Natural killer cell treated with Interleukin-12 subunit alpha and Interleukin-12 subunit beta and Interleukin-15 and Interleukin-18, amount 100 ng/mL, for 72 hours (primary cell): ENCODE data around the gene MTURN. TPM values are rescaled to one million over a fixed set of nuclear protein-coding genes. Genes with fewer than 3 reads are reported as not detected.

ENCODE experiments used
- ATAC-seq, 2 donors: fragments of 150-1000 bp; cut with Tn5 transposase in 1 of 2; sonication (Bioruptor Pico), chemical (Tn5 transposase) in 1 of 2; 2 replicates each; pipeline ENCODE4 v1.10.0; 2021
- DNase-seq: peaks from one replicate; pipeline ENCODE4 v3.0.0; 2022; ENCODE audit warnings: low spot score
- H3K27ac Mint-ChIP-seq, 2 donors: 1 replicate in 1 of 2; 2 replicates in 1 of 2; pipeline ENCODE4 v1.8.0; 2022; ENCODE audit warnings: mixed read lengths in 2 of 2, mild to moderate bottlenecking in 1 of 2, moderate library complexity in 1 of 2
- H3K27me3 Mint-ChIP-seq, 2 donors: 1 replicate in 1 of 2; 2 replicates in 1 of 2; pipeline ENCODE4 v1.8.0; 2022; ENCODE audit warnings: mixed read lengths in 2 of 2
- H3K36me3 Mint-ChIP-seq: one replicate; pipeline ENCODE4 v1.8.0; 2022; ENCODE audit warnings: mixed read lengths
- H3K4me1 Mint-ChIP-seq, 2 donors: 1 replicate in 1 of 2; 2 replicates in 1 of 2; pipeline ENCODE4 v1.8.0; 2022; ENCODE audit warnings: low read depth in 2 of 2, mixed read lengths in 2 of 2, mild to moderate bottlenecking in 1 of 2
- H3K4me3 Mint-ChIP-seq: one replicate; pipeline ENCODE4 v1.8.0; 2022; ENCODE audit warnings: mixed read lengths
- H3K9me3 Mint-ChIP-seq: 2 replicates; pipeline ENCODE4 v1.8.0; 2022; ENCODE audit warnings: mixed read lengths
- total RNA-seq, 2 donors: library from RNA; stranded (reverse); gene quantifications; one replicate each; pipeline ENCODE4 v1.2.3, GENCODE V29; 2022

MTURN gene
- total RNA-seq, 2 donors from 2014 or later: 3.6 to 10.2 TPM

- Mint-ChIP-seq H3K27me3 (no peaks in the 10 kb centered on the region), H3K4me1 (peaks cover 55 to 57% of the 10 kb centered on the region in 2 donors), H3K9me3 (no peaks in the 10 kb centered on the region), H3K4me3 (peak overlapping the region; percentile 55), H3K36me3 (no peaks in the 10 kb centered on the region), H3K27ac (peak overlapping the region; percentile 6 to 99)
- ATAC-seq (no peak), DNase-seq (no peak)
Observed at GRCh38 chr7:30160329-30160728, 25.5 kb downstream of the MTURN start.

- Mint-ChIP-seq H3K27ac (peak overlapping the region; percentile 94 to 99), H3K27me3 (no peaks in the 10 kb centered on the region), H3K9me3 (no peaks in the 10 kb centered on the region), H3K4me3 (peak overlapping the region; percentile 98), H3K36me3 (no peaks in the 10 kb centered on the region), H3K4me1 (peaks cover 50 to 57% of the 10 kb centered on the region in 2 donors)
- ATAC-seq (no peak), DNase-seq (no peak)
Observed at GRCh38 chr7:30162133-30162532, 27.3 kb downstream of the MTURN start.

DNA sequence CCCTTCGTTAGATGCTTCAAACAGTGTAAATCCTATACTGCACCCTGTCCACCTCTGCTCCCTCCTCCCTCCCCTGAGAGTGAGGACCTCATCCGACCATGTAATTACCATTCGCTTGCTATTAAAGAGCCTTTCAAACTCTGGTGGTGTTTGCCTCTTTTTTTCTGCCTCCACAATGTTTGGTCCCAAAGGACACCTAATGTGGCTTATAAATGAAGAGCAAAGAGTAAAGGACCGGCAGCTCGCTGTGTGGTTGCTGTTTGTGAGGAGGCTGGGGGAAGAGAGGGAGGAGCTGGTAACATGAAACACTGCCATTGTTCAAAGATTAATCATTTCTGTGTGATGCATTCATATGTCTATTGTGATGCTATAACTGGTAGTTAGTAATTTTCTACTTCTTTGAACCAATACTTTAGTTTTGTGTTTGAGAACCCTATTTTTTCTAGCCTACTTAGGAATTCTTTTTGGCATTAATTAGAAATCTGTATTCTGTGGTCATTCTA lies 27.9 kb downstream of the MTURN start:
- peaks cover 47 to 57% of the 10 kb centered on the region in 2 donors for H3K4me1 Mint-ChIP-seq
- H3K27ac Mint-ChIP-seq: peak overlapping the region; percentile 94 to 99
- H3K36me3 Mint-ChIP-seq: no peaks in the 10 kb centered on the region
- H3K27me3 Mint-ChIP-seq: no peaks in the 10 kb centered on the region
- ATAC-seq: peak; percentile 46 to 66
- no peaks in the 10 kb centered on the region for H3K9me3 Mint-ChIP-seq
- no peak for DNase-seq
- H3K4me3 Mint-ChIP-seq: peak overlapping the region; percentile 98

GRCh38 chr7:30163231-30163894 lies 28.6 kb downstream of the MTURN start:
- peak; percentile 90 for ATAC-seq
- no peaks in the 10 kb centered on the region for H3K36me3 Mint-ChIP-seq
- peaks cover 47 to 57% of the 10 kb centered on the region in 2 donors for H3K4me1 Mint-ChIP-seq
- H3K27ac Mint-ChIP-seq: peak overlapping the region; percentile 94 to 99
- DNase-seq: peak; percentile 85
- H3K4me3 Mint-ChIP-seq: peak overlapping the region; percentile 98
- H3K27me3 Mint-ChIP-seq: no peaks in the 10 kb centered on the region
- no peaks in the 10 kb centered on the region for H3K9me3 Mint-ChIP-seq

- Mint-ChIP-seq H3K27me3 (no peaks in the 10 kb centered on the region), H3K36me3 (no peaks in the 10 kb centered on the region), H3K27ac (peak overlapping the region; percentile 94 to 99), H3K9me3 (no peaks in the 10 kb centered on the region), H3K4me3 (peak overlapping the region; percentile 49), H3K4me1 (peaks cover 44 to 50% of the 10 kb centered on the region in 2 donors)
- no peak for ATAC-seq
- DNase-seq: no peak
Observed at GRCh38 chr7:30164567-30164966, 29.8 kb downstream of the MTURN start.

DNA sequence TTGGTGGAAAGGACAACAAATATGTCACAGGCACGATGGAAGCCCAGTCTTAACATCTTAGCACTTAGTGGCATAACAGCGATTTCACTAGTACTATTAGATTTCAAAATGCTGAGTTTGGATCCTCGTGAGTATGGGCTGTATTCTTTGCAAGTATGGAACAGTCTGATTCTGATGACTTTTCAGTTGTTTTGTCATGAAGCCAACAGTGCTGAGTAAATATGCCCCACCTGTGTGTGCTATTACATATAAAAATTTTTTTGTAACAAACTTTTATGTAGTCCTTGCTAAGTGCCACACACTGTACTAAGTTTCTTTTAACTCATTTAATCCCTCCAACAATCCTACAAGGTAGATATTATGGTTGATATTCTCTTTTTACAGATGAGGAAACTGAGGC lies 30.8 kb downstream of the MTURN start:
- Mint-ChIP-seq H3K27ac (no peak overlapping the region), H3K36me3 (no peaks in the 10 kb centered on the region), H3K27me3 (no peaks in the 10 kb centered on the region), H3K4me1 (peaks cover 34 to 39% of the 10 kb centered on the region in 2 donors), H3K9me3 (no peaks in the 10 kb centered on the region), H3K4me3 (no peak overlapping the region)
- DNase-seq (no peak), ATAC-seq (no peak)

DNA sequence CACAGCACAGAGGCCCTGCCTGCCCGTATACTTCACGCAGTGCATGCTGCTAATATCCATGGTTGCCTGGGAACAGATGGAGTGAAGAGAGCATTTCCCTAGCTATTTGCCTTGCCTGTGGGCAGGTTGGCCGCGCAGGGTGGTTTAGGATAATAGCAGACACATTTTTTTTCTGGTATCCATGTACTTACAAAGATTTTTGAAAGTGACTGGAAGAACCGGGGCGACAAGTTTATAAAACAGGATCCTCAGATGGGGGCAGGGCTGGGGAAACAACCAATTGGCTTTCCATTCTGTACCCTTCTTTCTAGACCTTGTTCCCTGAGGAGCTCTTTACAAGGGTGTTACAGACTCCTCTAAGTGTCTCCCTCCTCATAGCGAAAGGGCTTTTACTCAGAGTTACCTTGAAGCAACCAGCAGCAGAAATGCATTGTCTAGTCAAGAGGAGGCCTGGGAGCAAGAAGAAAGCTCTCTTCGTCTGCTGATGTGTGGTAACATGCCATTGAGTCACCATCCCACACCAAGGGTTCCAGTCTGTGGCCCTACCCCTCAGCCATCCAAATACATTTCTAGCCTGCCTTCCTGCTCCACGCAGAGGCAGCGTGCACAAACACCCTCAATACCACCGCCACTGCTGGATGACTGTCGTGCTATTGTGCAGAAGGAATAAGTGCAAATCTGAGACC lies 31.5 kb downstream of the MTURN start:
- H3K36me3 Mint-ChIP-seq: no peaks in the 10 kb centered on the region
- no peaks in the 10 kb centered on the region for H3K27me3 Mint-ChIP-seq
- H3K27ac Mint-ChIP-seq: no peak overlapping the region
- ATAC-seq (no peak), DNase-seq (no peak)
- no peaks in the 10 kb centered on the region for H3K9me3 Mint-ChIP-seq
- no peak overlapping the region for H3K4me3 Mint-ChIP-seq
- peaks cover 29 to 32% of the 10 kb centered on the region in 2 donors for H3K4me1 Mint-ChIP-seq

- no peak overlapping the region for H3K4me3 Mint-ChIP-seq
- H3K9me3 Mint-ChIP-seq: no peaks in the 10 kb centered on the region
Observed at GRCh38 chr7:30166841-30167235, 32.1 kb downstream of the MTURN start.

GRCh38 chr7:30167901-30168300 lies 33.1 kb downstream of the MTURN start:
- DNase-seq (no peak), ATAC-seq (no peak)
- Mint-ChIP-seq H3K4me1 (peaks cover 19 to 22% of the 10 kb centered on the region in 2 donors), H3K27me3 (no peaks in the 10 kb centered on the region), H3K4me3 (no peak overlapping the region), H3K9me3 (no peaks in the 10 kb centered on the region), H3K36me3 (no peaks in the 10 kb centered on the region), H3K27ac (peak overlapping the region in 1 of 2 donors; percentile 66)

More at GRCh38 chr7:30166841-30167235, 32.1 kb downstream of the MTURN start:
- DNase-seq (no peak), ATAC-seq (no peak)
- H3K4me1 Mint-ChIP-seq: peaks cover 27 to 30% of the 10 kb centered on the region in 2 donors
- H3K27me3 Mint-ChIP-seq: no peaks in the 10 kb centered on the region
- H3K36me3 Mint-ChIP-seq: no peaks in the 10 kb centered on the region
- no peak overlapping the region for H3K27ac Mint-ChIP-seq

DNA sequence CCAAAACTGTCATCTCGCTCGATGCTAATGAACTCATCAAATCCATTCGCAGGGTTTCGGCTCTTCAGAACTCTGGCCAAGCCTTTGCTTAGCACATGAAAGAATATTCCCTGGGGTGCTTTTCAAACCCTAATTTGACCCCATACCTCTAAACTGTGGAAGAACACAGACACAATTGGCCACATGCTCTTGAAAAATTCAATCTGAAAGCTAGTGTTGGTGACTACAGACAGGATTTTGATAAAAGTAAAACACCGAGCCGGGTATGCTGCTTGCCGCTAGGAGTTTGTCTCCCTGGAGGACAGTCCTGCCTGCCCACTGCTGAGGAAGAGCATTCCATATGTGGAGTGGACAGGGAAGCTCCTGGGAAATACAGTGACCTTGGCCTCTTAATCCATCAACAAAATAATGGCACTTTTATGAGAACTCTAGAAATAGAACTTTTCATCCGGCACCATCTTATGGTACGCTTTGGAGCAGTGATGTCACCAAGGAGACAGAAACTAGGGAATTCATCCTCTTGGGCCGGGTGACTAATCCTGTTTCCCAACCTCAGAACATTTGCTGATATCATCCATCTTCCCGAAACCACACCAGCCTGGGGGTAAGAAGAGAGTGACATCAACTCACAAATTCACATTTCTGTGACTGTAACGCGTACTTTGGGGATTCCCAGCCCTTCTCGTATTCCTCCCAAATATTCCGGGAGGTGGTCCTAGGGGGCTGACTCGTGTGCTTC lies 34.2 kb downstream of the MTURN start:
- H3K9me3 Mint-ChIP-seq: no peaks in the 10 kb centered on the region
- H3K36me3 Mint-ChIP-seq: no peaks in the 10 kb centered on the region
- peaks cover 8 to 15% of the 10 kb centered on the region in 2 donors for H3K4me1 Mint-ChIP-seq
- DNase-seq (no peak), ATAC-seq (no peak)
- no peaks in the 10 kb centered on the region for H3K27me3 Mint-ChIP-seq
- no peak overlapping the region for H3K4me3 Mint-ChIP-seq
- no peak overlapping the region for H3K27ac Mint-ChIP-seq

DNA sequence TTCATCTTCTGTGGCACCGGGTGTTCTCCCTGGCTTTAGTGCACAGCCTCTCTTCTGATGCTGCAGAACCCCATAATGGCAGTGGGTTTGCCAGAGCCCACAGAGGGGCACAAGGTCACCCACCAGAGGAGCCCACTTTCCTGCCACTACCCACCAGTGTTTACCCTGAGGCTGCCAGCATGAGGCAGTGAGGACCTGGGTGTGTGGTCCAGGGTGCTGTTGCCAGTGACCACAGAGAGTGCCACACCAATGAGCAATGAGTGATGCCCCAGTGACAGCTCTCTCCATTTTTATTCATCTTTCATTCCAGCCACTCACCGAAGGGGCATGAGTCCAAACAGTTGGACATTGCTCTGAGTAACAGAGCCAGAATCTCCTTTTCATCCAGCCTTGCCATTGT lies 34.8 kb downstream of the MTURN start:
- no peak for ATAC-seq
- no peaks in the 10 kb centered on the region for H3K27me3 Mint-ChIP-seq
- DNase-seq: no peak
- H3K9me3 Mint-ChIP-seq: no peaks in the 10 kb centered on the region
- H3K4me1 Mint-ChIP-seq: peaks cover 2 to 10% of the 10 kb centered on the region in 2 donors
- H3K27ac Mint-ChIP-seq: no peak overlapping the region
- H3K4me3 Mint-ChIP-seq: no peak overlapping the region
- H3K36me3 Mint-ChIP-seq: no peaks in the 10 kb centered on the region

- H3K36me3 Mint-ChIP-seq: no peaks in the 10 kb centered on the region
- H3K27me3 Mint-ChIP-seq: no peaks in the 10 kb centered on the region
- DNase-seq: no peak
- peaks cover 8 to 12% of the 10 kb centered on the region in 2 donors for H3K4me1 Mint-ChIP-seq
- H3K9me3 Mint-ChIP-seq: no peaks in the 10 kb centered on the region
- H3K4me3 Mint-ChIP-seq: no peak overlapping the region
- no peak overlapping the region for H3K27ac Mint-ChIP-seq
- no peak for ATAC-seq
Observed at GRCh38 chr7:30170476-30171205, 35.9 kb downstream of the MTURN start.

- no peak for ATAC-seq
- H3K9me3 Mint-ChIP-seq: no peaks in the 10 kb centered on the region
- H3K4me3 Mint-ChIP-seq: no peak overlapping the region
- DNase-seq: no peak
- no peak overlapping the region for H3K27ac Mint-ChIP-seq
- H3K36me3 Mint-ChIP-seq: no peaks in the 10 kb centered on the region
- H3K27me3 Mint-ChIP-seq: no peaks in the 10 kb centered on the region
- H3K4me1 Mint-ChIP-seq: peaks cover 20 to 25% of the 10 kb centered on the region in 2 donors
Observed at GRCh38 chr7:30171766-30172447, 37.1 kb downstream of the MTURN start.
